GM23338 (cell line): ENCODE results near the gene CD59. TPM values are rescaled to one million over a fixed set of nuclear protein-coding genes. Genes with fewer than 3 reads are reported as not detected.

Experiments used
- ATAC-seq: fragments of 200-7000 bp; cut with Tn5 transposase; 3 replicates; pipeline ENCODE4 v1.9.1; 2020
- DNase-seq: peaks from one replicate; pipeline ENCODE4 v3.0.0-alpha.2; 2015; ENCODE audit warnings: low spot score
- H2AFZ ChIP-seq: fragments of 200-600 bp; sonication (generic); 2 replicates; pipeline ENCODE4 v1.8.0; 2016; ENCODE audit warnings: antibody characterized with exemption, mild to moderate bottlenecking, moderate library complexity
- H3F3A ChIP-seq: fragments of 200-600 bp; sonication (generic); replicated peaks from 2 replicates; pipeline ENCODE4 v1.8.0; 2017; ENCODE audit warnings: antibody characterized with exemption, mixed run types, low read depth
- H3K27ac ChIP-seq: fragments of 200-600 bp; sonication (generic); 2 replicates; pipeline ENCODE4 v1.6.1; 2016; ENCODE audit warnings: low read depth
- H3K27me3 ChIP-seq: fragments of 200-600 bp; sonication (generic); 2 replicates; pipeline ENCODE4 v1.8.0; 2016; ENCODE audit warnings: mild to moderate bottlenecking, mixed run types, moderate library complexity; ENCODE audit not compliant: insufficient read depth
- H3K36me3 ChIP-seq: fragments of 200-600 bp; sonication (generic); 2 replicates; pipeline ENCODE4 v1.8.0; 2016; ENCODE audit warnings: mild to moderate bottlenecking; ENCODE audit not compliant: insufficient read depth
- H3K4me1 ChIP-seq: fragments of 200-600 bp; sonication (generic); 2 replicates; pipeline ENCODE4 v1.8.0; 2016; ENCODE audit warnings: mild to moderate bottlenecking, moderate library complexity; ENCODE audit not compliant: insufficient read depth
- H3K4me2 ChIP-seq: fragments of 200-600 bp; sonication (generic); 2 replicates; pipeline ENCODE4 v1.7.1; 2017; ENCODE audit warnings: mixed run types
- H3K4me3 ChIP-seq: fragments of 200-600 bp; sonication (generic); 2 replicates; pipeline ENCODE4 v1.6.1; 2016; ENCODE audit warnings: mixed run types
- H3K79me2 ChIP-seq: fragments of 200-600 bp; sonication (generic); replicated peaks from 2 replicates; pipeline ENCODE4 v1.8.0; 2017; ENCODE audit warnings: mild to moderate bottlenecking; ENCODE audit not compliant: insufficient read depth
- H3K9me2 ChIP-seq: fragments of 200-600 bp; sonication (generic); 2 replicates; pipeline ENCODE4 v1.8.0; 2017; ENCODE audit not compliant: insufficient read depth
- H4K20me1 ChIP-seq: fragments of 200-600 bp; sonication (generic); replicated peaks from 2 replicates; pipeline ENCODE4 v1.8.0; 2017; ENCODE audit warnings: mild to moderate bottlenecking; ENCODE audit not compliant: insufficient read depth
- H3K27ac Mint-ChIP-seq: 2 replicates; pipeline ENCODE4 v1.8.0; 2020; ENCODE audit warnings: inconsistent platforms, mild to moderate bottlenecking, moderate library complexity, mixed read lengths
- H3K27me3 Mint-ChIP-seq: 3 replicates; pipeline ENCODE4 v1.8.0; 2022; ENCODE audit warnings: low read depth, mild to moderate bottlenecking, moderate library complexity, mixed read lengths, inconsistent platforms; ENCODE audit not compliant: insufficient read depth, poor library complexity
- H3K36me3 Mint-ChIP-seq: 3 replicates; pipeline ENCODE4 v1.8.0; 2021; ENCODE audit warnings: low read depth, mild to moderate bottlenecking, inconsistent platforms, moderate library complexity, mixed read lengths
- H3K4me1 Mint-ChIP-seq: 3 replicates; pipeline ENCODE4 v1.8.0; 2020; ENCODE audit warnings: mild to moderate bottlenecking, inconsistent platforms, mixed read lengths
- H3K4me3 Mint-ChIP-seq: 3 replicates; pipeline ENCODE4 v1.8.0; 2021; ENCODE audit warnings: moderate library complexity, mild to moderate bottlenecking, inconsistent platforms, mixed read lengths
- H3K9me3 Mint-ChIP-seq: 3 replicates; pipeline ENCODE4 v1.8.0; 2020; ENCODE audit warnings: moderate library complexity, mild to moderate bottlenecking, inconsistent platforms, mixed read lengths
- CREB1 ChIP-seq: fragments of 250-450 bp; sonication (Bioruptor Pico); IDR thresholded peaks from 2 replicates; pipeline ENCODE4 v1.5.0; 2020; ENCODE audit warnings: low read depth, mild to moderate bottlenecking, moderate library complexity
- ETS1 ChIP-seq: IDR thresholded peaks from 2 replicates; pipeline ENCODE4 v1.6.1; 2016; ENCODE audit warnings: antibody characterized with exemption
- EZH2 ChIP-seq: fragments of 200-600 bp; sonication (generic); IDR thresholded peaks from one replicate; pipeline ENCODE4 v1.8.0; 2017; ENCODE audit warnings: antibody characterized with exemption, mild to moderate bottlenecking, low read depth; ENCODE audit not compliant: unreplicated experiment
- EZH2phosphoT487 ChIP-seq: fragments of 200-600 bp; sonication (generic); IDR thresholded peaks from one replicate; pipeline ENCODE4 v1.8.1; 2018; ENCODE audit warnings: antibody characterized with exemption; ENCODE audit not compliant: unreplicated experiment
- JUNB ChIP-seq: IDR thresholded peaks from one replicate; pipeline ENCODE4 v1.6.1; 2016; ENCODE audit warnings: antibody characterized with exemption; ENCODE audit not compliant: unreplicated experiment
- NANOG ChIP-seq: IDR thresholded peaks from 2 replicates; pipeline ENCODE4 v1.6.1; 2016; ENCODE audit warnings: antibody characterized with exemption, borderline replicate concordance
- POLR2AphosphoS5 ChIP-seq: IDR thresholded peaks from 2 replicates; pipeline ENCODE4 v1.6.1; 2016; ENCODE audit warnings: antibody characterized with exemption, low read depth
- STAT1 ChIP-seq: IDR thresholded peaks from one replicate; pipeline ENCODE4 v1.6.1; 2016; ENCODE audit warnings: antibody characterized with exemption; ENCODE audit not compliant: unreplicated experiment
- ZNF114 ChIP-seq: fragments of 250-450 bp; sonication (Bioruptor Pico); IDR thresholded peaks from 2 replicates; pipeline ENCODE4 v1.5.0; 2020; ENCODE audit warnings: mild to moderate bottlenecking, moderate library complexity
- ZNF331 ChIP-seq: fragments of 250-450 bp; sonication (Bioruptor Pico); IDR thresholded peaks from 2 replicates; pipeline ENCODE4 v1.5.0; 2020; ENCODE audit warnings: low read depth, mild to moderate bottlenecking, moderate library complexity
- polyA plus RNA-seq: library from polyadenylated mRNA; unstranded; fragments of >200 nt; fragmentation: Nextera tagmentation; extraction: Ambion mirVana; gene quantifications from 2 replicates; pipeline ENCODE4 v1.2.1, GENCODE V29; 2016
- total RNA-seq: library from RNA; depleted of rRNA; stranded (reverse); fragments of >200 nt; shearing (Covaris generic); gene quantifications from 2 replicates; pipeline ENCODE4 v1.2.3, GENCODE V29; 2014
- TF ChIP-seq, protein P1 (sequence below): IDR thresholded peaks from one replicate; pipeline ENCODE4 v1.6.1; 2018; ENCODE audit warnings: antibody characterized with exemption; ENCODE audit not compliant: unreplicated experiment
- TF ChIP-seq, protein P2 (sequence below), 2 experiments: fragments of 200-600 bp in 1 of 2; sonication (generic) in 1 of 2; conservative IDR thresholded peaks; 2 replicates each; pipeline versions ENCODE4 v1.5.1 to v1.6.1; 2016 to 2017; ENCODE audit warnings: antibody characterized with exemption in 2 of 2, low read depth in 2 of 2, mild to moderate bottlenecking in 2 of 2, moderate library complexity in 1 of 2
- TF ChIP-seq, protein P3 (sequence below): fragments of 250-450 bp; sonication (Bioruptor Pico); IDR thresholded peaks from 2 replicates; pipeline ENCODE4 v1.5.0; 2020; ENCODE audit warnings: mild to moderate bottlenecking, moderate library complexity

The CD59 gene
- total and polyA plus RNA-seq, 2 experiments from 2014 or later, result 41.5 to 86.6 TPM

DNA sequence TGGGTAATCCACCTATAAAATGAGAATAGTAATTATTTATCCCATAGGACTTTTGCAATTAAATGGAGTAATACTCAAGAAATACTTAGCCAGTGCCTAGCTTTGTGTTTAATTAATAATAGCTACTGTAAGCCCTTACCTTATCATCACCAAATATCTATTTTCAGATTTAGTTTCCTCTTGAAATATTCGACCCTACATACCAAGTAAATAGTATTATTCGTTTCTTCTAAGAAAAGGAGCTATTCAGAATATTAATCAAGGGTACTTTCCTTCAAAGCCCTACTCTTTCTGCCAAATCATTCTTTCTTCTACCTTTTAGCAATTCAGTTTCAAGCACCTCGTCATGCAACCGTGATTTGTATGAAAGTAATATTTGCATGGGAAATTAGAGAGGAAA, 31.4 kb upstream of the CD59 start:
- no peaks in the 10 kb centered on the region; the same call in 1 of the 2 replicates for H3K36me3 ChIP-seq
- no peak for DNase-seq
- no peaks in the 10 kb centered on the region for H3K4me1 ChIP-seq
- H3K4me2 ChIP-seq, result no peak overlapping the region
- Mint-ChIP-seq H3K27me3 (no peaks in the 10 kb centered on the region), H3K4me1 (no peaks in the 10 kb centered on the region; the same call in 2 of the 3 replicates), H3K27ac (no peak overlapping the region), H3K4me3 (no peak overlapping the region), H3K9me3 (no peaks in the 10 kb centered on the region), H3K36me3 (peaks cover 14% of the 10 kb centered on the region; the same call in 2 of the 3 replicates)
- no peaks in the 10 kb centered on the region for H3K9me2 ChIP-seq
- no peak overlapping the region for H3K4me3 ChIP-seq
- ATAC-seq, result no peak
- TF ChIP-seq EZH2, result no peak
- TF ChIP-seq ZNF114, result no peak
- no peak for TF ChIP-seq EZH2phosphoT487
- no peak for TF ChIP-seq ETS1
- TF ChIP-seq, protein P1, sequence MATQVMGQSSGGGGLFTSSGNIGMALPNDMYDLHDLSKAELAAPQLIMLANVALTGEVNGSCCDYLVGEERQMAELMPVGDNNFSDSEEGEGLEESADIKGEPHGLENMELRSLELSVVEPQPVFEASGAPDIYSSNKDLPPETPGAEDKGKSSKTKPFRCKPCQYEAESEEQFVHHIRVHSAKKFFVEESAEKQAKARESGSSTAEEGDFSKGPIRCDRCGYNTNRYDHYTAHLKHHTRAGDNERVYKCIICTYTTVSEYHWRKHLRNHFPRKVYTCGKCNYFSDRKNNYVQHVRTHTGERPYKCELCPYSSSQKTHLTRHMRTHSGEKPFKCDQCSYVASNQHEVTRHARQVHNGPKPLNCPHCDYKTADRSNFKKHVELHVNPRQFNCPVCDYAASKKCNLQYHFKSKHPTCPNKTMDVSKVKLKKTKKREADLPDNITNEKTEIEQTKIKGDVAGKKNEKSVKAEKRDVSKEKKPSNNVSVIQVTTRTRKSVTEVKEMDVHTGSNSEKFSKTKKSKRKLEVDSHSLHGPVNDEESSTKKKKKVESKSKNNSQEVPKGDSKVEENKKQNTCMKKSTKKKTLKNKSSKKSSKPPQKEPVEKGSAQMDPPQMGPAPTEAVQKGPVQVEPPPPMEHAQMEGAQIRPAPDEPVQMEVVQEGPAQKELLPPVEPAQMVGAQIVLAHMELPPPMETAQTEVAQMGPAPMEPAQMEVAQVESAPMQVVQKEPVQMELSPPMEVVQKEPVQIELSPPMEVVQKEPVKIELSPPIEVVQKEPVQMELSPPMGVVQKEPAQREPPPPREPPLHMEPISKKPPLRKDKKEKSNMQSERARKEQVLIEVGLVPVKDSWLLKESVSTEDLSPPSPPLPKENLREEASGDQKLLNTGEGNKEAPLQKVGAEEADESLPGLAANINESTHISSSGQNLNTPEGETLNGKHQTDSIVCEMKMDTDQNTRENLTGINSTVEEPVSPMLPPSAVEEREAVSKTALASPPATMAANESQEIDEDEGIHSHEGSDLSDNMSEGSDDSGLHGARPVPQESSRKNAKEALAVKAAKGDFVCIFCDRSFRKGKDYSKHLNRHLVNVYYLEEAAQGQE, result no peak
- no peak for TF ChIP-seq STAT1
- TF ChIP-seq JUNB, result no peak
- TF ChIP-seq POLR2AphosphoS5, result no peak
- no peak for TF ChIP-seq NANOG
- no peak for TF ChIP-seq CREB1
- TF ChIP-seq, protein P2, sequence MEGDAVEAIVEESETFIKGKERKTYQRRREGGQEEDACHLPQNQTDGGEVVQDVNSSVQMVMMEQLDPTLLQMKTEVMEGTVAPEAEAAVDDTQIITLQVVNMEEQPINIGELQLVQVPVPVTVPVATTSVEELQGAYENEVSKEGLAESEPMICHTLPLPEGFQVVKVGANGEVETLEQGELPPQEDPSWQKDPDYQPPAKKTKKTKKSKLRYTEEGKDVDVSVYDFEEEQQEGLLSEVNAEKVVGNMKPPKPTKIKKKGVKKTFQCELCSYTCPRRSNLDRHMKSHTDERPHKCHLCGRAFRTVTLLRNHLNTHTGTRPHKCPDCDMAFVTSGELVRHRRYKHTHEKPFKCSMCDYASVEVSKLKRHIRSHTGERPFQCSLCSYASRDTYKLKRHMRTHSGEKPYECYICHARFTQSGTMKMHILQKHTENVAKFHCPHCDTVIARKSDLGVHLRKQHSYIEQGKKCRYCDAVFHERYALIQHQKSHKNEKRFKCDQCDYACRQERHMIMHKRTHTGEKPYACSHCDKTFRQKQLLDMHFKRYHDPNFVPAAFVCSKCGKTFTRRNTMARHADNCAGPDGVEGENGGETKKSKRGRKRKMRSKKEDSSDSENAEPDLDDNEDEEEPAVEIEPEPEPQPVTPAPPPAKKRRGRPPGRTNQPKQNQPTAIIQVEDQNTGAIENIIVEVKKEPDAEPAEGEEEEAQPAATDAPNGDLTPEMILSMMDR (conservative IDR thresholded peaks at IDR 0.05; ENCODE audit: low read depth in 2 of 2), result no peak
- TF ChIP-seq, protein P3, sequence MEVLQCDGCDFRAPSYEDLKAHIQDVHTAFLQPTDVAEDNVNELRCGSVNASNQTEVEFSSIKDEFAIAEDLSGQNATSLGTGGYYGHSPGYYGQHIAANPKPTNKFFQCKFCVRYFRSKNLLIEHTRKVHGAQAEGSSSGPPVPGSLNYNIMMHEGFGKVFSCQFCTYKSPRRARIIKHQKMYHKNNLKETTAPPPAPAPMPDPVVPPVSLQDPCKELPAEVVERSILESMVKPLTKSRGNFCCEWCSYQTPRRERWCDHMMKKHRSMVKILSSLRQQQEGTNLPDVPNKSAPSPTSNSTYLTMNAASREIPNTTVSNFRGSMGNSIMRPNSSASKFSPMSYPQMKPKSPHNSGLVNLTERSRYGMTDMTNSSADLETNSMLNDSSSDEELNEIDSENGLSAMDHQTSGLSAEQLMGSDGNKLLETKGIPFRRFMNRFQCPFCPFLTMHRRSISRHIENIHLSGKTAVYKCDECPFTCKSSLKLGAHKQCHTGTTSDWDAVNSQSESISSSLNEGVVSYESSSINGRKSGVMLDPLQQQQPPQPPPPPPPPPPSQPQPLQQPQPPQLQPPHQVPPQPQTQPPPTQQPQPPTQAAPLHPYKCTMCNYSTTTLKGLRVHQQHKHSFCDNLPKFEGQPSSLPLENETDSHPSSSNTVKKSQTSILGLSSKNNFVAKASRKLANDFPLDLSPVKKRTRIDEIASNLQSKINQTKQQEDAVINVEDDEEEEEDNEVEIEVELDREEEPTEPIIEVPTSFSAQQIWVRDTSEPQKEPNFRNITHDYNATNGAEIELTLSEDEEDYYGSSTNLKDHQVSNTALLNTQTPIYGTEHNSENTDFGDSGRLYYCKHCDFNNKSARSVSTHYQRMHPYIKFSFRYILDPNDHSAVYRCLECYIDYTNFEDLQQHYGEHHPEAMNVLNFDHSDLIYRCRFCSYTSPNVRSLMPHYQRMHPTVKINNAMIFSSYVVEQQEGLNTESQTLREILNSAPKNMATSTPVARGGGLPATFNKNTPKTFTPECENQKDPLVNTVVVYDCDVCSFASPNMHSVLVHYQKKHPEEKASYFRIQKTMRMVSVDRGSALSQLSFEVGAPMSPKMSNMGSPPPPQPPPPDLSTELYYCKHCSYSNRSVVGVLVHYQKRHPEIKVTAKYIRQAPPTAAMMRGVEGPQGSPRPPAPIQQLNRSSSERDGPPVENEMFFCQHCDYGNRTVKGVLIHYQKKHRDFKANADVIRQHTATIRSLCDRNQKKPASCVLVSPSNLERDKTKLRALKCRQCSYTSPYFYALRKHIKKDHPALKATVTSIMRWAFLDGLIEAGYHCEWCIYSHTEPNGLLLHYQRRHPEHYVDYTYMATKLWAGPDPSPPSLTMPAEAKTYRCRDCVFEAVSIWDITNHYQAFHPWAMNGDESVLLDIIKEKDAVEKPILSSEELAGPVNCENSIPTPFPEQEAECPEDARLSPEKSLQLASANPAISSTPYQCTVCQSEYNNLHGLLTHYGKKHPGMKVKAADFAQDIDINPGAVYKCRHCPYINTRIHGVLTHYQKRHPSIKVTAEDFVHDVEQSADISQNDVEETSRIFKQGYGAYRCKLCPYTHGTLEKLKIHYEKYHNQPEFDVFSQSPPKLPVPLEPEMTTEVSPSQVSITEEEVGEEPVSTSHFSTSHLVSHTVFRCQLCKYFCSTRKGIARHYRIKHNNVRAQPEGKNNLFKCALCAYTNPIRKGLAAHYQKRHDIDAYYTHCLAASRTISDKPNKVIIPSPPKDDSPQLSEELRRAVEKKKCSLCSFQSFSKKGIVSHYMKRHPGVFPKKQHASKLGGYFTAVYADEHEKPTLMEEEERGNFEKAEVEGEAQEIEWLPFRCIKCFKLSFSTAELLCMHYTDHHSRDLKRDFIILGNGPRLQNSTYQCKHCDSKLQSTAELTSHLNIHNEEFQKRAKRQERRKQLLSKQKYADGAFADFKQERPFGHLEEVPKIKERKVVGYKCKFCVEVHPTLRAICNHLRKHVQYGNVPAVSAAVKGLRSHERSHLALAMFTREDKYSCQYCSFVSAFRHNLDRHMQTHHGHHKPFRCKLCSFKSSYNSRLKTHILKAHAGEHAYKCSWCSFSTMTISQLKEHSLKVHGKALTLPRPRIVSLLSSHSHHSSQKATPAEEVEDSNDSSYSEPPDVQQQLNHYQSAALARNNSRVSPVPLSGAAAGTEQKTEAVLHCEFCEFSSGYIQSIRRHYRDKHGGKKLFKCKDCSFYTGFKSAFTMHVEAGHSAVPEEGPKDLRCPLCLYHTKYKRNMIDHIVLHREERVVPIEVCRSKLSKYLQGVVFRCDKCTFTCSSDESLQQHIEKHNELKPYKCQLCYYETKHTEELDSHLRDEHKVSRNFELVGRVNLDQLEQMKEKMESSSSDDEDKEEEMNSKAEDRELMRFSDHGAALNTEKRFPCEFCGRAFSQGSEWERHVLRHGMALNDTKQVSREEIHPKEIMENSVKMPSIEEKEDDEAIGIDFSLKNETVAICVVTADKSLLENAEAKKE (CRISPR knock-in tag), result no peak
- no peak for TF ChIP-seq ZNF331 (CRISPR knock-in tag)
- peaks cover 2% of the 10 kb centered on the region for H3K27me3 ChIP-seq
- H2AFZ ChIP-seq, result no peak overlapping the region
- peaks cover 12% of the 10 kb centered on the region for H3K79me2 ChIP-seq
- no peak overlapping the region for H3K27ac ChIP-seq
- H4K20me1 ChIP-seq, result peaks cover 7% of the 10 kb centered on the region; the same call in 1 of the 2 replicates
- no peaks in the 10 kb centered on the region for H3F3A ChIP-seq
